HG03378 (cell line): ENCODE measurements around the gene KCNQ2.

Experiments used
- ATAC-seq: cut with Tn5 transposase; IDR thresholded peaks from one replicate; pipeline ENCODE4 v1.9.1; 2021; ENCODE audit warnings: mild to moderate bottlenecking, moderate library complexity; ENCODE audit not compliant: unreplicated experiment

KCNQ2 gene

GRCh38 chr20:63372971-63373885 lies 99.2 kb downstream of the KCNQ2 start:
- ATAC-seq: no peak

GRCh38 chr20:63371291-63371865 lies 101.1 kb downstream of the KCNQ2 start:
- ATAC-seq: no peak

GRCh38 chr20:63370618-63371187 lies 101.8 kb downstream of the KCNQ2 start:
- ATAC-seq: no peak

- ATAC-seq: no peak
Measured at GRCh38 chr20:63369724-63370617, 102.5 kb downstream of the KCNQ2 start.

- ATAC-seq: no peak
Measured at GRCh38 chr20:63369024-63369530, 103.4 kb downstream of the KCNQ2 start.

GRCh38 chr20:63368151-63368550 lies 104.3 kb downstream of the KCNQ2 start:
- no peak for ATAC-seq

- ATAC-seq: no peak
Measured at GRCh38 chr20:63367446-63368055, 104.9 kb downstream of the KCNQ2 start.

- no peak for ATAC-seq
Measured at GRCh38 chr20:63366390-63367365, 105.8 kb downstream of the KCNQ2 start.

GRCh38 chr20:63365601-63366389 lies 106.7 kb downstream of the KCNQ2 start:
- no peak for ATAC-seq

GRCh38 chr20:63364801-63365585 lies 107.5 kb downstream of the KCNQ2 start:
- no peak for ATAC-seq

- no peak for ATAC-seq
Measured at GRCh38 chr20:63363981-63364561, 108.4 kb downstream of the KCNQ2 start.

GRCh38 chr20:63363013-63363957 lies 109.2 kb downstream of the KCNQ2 start:
- ATAC-seq: no peak

- no peak for ATAC-seq
Measured at GRCh38 chr20:63362436-63363009, 109.9 kb downstream of the KCNQ2 start.

- no peak for ATAC-seq
Measured at GRCh38 chr20:63361519-63362435, 110.7 kb downstream of the KCNQ2 start.
